GM21825 (cell line): ENCODE measurements around the gene TENM4.
"Not testable (repeated sequence)": the region's sequence is repeated elsewhere in the genome, so short reads cannot be mapped to it uniquely, and the experiment has no call there.

Source experiments
- ATAC-seq: cut with Tn5 transposase; IDR thresholded peaks from one replicate; pipeline ENCODE4 v1.9.1; 2021; ENCODE audit warnings: mild to moderate bottlenecking, moderate library complexity; ENCODE audit not compliant: unreplicated experiment

TENM4 gene

DNA sequence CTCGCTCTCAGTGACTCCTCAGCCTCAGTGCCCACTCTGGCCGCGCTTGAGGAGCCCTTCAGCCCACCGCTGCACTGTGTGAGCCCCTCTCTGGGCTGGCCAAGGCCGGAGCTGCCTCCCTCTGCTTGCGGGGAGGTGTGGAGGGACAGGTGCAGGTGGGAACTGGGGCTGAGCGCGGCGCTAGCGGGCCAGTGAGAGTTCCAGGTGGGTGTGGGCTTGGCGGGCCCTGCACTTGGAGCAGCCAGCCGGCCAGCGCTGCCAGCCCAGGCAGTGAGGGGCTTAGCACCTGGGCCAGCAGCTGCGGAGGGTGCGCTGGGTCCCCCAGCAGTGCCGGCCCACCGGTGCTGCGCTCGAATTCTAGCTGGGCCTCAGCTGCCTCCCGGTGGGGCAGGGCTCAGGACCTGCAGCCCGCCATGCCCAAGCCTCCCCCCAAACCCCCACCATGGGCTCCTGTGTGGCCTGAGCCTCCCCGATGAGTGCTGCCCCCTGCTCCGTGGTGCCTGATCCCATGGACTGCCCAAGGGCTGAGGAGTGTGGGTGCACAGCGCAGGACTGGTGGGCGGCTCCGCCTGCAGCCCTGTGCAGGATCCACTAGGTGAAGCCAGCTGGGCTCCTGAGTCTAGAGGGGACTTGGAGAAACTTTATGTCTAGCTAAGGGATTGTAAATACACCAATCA lies 802.0 kb downstream of the TENM4 start:
- no peak for ATAC-seq

- not testable (repeated sequence) for ATAC-seq
Observed at GRCh38 chr11:78637527-78637926, 803.3 kb downstream of the TENM4 start.

DNA sequence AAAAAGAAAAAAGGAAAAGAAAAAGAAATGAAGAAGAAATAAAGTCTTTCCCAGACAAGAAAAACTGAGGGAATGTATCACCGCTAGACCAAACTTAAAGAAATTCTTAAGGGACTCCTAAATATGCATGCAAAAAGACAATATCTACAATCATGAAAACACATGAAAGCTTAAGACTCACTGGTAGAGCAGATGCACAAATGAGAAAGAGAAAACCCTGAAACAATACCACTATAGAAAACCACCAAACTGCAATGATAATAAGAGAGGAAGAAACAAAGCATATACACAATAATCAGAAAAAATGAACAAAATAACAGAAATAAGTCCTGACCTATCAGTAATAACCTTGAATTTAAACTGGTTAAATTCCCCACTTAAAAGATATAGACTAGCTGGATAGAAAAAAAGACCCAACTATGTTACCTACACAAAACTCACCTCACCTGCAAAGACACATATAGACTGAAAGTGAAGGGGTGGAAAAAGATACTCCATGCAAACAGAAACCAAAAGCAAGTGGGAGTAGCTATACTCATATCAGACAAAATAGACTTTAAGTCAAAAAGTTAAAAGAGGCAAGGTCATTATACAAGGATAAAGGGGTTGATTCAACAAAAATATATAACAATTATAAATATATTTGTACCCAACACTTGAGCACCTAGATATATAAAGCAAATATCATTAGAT lies 804.9 kb downstream of the TENM4 start:
- ATAC-seq = no peak

DNA sequence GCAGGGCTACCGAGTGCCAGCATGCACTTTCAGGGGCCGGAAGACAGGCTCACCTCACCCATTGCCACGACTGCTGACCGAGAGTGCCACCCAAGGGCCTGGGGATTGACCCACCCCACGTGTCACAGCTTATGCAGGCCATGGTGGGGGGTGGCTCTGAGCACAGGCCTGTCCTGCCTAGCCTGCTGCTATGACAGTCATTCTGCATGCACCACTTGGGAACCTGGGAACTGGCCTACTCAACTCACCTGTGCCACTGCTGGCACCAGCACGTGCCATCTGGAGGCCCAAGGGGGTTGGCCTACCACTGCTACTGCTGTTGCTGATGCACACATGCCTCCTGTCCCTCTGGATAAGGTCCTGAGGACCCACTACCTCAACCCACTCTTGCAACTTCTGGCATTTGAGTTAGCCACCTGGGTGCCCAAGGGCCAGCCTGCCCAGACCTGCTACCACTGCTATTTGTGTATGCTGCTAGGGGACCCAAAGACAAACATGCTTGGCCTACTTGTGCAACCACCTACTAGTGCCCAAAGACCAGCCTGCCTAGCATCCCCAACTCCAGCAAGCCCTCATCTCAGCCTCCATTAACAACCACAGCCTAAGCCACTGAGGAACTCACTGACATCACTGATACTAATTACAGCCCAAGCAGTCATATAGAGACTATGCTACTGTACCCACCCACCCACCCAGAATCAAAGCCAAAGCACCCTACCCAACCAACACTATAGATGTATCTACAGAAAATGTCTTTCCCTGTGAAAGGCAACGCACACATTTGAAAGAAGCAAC lies 807.1 kb downstream of the TENM4 start:
- ATAC-seq = no peak

DNA sequence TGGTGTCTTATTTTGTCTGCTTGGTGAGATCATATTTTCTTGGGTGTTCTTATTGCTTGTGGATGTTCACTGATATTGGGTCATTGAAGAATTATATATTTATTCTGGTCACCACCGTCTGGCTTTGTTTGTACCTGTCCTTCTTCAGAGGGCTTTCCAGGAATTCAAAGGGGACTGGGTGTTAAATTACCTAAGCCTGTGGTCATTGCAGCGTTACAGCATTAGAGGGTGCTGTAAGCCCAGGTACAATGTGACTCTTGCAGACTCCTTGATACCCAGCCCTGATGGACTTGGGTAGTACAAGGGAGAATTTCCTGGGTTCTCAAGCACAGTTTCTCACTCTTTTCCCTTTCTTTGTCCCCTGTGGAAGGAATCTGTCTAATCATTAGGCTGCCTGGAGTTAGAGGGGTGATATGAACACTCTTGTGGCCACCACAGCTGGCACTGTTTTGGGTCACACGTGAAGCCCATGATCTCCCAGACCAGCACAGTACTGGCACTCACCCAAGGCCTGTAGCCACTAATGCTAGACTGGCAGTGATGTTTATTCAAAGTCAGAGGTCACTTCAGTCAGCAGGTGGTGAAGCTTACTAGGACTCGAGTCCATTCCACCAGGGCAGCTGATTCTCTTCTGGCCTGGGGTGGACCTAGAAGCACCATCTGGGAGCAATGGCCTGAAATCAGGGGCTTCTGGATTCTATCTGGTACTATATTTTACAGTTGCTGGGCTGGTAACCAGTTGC lies 810.1 kb downstream of the TENM4 start:
- ATAC-seq = no peak

GRCh38 chr11:78630155-78630554 lies 810.7 kb downstream of the TENM4 start:
- ATAC-seq = no peak

DNA sequence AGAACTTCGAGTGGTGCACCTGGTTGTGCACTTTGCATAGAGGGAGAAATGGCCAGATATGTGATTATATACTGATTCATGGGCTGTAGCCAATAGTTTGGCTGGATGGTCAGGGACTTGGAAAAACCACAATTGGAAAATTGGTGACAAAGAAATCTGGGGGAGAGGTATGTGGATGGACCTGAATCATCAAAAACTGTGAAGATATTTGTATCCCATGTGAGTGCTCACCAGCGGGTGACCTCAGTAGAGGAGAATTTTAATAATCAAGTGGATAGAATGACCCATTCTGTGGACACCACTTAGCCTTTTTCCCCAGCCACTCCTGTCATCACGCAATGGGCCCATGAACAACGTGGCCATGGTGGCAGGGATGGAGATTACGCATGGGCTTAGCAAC lies 818.2 kb downstream of the TENM4 start:
- ATAC-seq = no peak

GRCh38 chr11:78620159-78620558 lies 820.7 kb downstream of the TENM4 start:
- no peak for ATAC-seq

DNA sequence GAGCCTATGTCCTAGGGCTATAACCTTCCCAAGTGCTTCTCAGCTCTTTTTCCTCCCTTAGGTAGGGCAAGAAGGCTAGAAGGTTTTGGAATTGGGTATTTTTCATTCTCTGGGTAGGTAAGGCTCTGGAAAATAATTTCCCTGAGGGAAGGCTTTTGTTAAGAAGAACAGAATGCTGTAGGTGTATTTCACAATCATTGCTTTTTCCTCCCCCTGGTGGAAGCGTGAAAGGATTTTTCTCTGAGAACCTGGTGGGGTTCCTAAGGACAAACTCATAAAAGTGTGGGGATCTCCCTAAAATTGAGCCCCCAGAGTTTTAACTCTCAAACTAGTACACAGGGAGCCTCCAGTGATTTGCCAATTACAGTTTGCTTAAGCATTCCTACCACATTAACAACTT lies 825.1 kb downstream of the TENM4 start:
- ATAC-seq = no peak

DNA sequence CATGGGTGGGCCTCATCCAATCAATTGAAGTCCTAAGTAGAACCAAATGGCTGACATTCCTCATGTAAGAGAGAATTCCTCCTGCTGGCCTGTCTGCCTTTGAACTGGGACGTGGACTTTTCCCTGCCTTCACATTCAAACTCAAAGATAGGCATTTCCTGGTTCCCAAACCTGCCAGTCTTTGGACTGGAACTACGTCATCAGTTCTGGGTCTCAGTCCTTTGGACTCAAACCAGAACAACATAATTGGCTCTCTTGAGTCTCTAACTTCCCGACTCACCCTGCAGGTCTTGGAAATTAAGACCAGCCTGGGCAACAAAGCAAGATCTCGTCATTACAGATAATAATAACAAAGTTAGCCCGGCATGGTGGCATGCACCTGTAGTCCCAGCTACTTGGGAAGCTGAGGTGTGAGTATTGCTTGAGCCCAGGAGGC lies 827.4 kb downstream of the TENM4 start:
- ATAC-seq = no peak

DNA sequence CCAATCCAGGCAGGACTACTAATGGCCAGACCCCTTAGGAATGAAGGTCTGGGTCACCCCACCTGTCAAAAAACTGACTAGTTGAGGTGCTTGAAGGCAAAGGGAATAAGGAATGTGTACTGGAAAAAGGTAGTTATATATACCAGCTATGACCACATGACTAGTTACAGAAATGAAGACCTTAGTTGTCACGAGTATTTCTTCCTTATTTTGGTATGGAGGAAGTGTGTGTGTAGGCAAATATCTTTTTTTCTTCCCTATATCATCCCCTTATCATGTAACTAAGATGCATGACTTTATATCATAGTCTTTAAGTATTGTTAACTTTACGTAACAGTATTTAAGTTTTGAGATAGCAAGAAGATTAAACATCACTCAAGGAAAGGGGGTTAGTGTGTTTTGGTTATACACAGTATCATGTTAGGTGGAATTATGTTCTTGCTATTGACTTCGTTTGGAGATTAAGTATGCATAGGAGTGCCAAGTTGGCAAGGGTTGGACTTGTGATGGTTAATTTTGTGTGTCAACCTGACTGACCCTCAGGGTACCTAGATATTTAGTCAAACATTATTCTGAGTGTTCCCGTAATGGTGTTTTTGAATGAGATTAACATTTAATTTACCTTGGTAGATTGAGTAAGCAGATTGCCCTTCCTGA lies 828.0 kb downstream of the TENM4 start:
- no peak for ATAC-seq

DNA sequence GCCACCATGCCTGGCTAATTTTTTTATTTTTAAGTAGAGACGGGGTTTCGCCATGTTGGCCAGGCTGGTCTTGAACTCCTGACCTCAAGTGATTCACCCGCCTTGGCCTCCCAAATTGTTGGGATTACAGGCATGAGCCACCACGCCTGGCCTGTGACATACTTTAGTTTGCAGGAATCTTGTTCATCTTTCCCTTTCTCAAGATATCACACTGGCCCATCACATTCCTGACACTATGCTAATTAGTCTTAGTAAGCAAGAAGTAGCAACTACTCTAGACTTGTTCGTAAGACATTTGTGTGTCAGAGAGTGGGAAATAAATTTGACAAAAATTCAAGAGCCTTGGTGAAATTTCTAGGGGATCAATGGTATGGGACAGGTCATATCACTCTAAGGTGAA lies 831.5 kb downstream of the TENM4 start:
- not testable (repeated sequence) for ATAC-seq

DNA sequence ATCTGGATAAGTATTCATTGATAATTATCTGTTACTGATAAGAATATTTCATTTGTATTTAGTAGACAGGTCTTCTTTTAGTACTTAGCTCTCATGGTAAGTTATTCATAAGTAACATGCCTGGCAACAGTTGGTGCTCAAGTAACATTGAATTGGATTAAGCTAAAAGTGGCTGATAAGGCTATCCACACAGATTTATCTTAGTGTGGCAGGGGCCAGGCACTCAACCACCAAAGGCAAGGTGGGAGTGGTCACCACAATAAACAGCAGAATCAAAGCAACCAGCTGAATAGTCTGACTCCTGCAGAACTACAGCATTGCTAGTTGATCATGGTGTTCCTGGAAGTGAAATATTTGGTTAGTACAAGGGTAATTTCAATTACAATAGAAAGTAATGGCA lies 833.1 kb downstream of the TENM4 start:
- no peak for ATAC-seq

GRCh38 chr11:78606667-78607066 lies 834.2 kb downstream of the TENM4 start:
- no peak for ATAC-seq

DNA sequence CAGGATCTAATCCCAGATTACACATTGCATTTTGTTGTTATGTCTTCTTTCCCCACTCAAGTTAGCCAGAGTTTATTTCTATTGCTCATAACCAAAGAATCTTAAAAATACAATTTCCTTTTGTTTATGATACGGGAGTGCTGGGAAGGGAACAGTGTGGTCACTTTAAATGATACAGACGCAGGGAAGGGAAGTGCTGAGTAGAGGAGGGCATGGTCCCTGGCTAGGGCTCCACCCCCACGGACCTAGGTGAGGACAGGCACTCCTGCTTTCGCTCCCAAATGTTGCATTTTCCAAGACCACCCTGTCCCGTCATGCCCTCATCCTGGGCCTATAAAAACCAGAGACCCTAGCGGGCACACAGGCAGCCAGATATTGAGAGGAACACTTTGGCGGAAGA lies 835.5 kb downstream of the TENM4 start:
- ATAC-seq = no peak

DNA sequence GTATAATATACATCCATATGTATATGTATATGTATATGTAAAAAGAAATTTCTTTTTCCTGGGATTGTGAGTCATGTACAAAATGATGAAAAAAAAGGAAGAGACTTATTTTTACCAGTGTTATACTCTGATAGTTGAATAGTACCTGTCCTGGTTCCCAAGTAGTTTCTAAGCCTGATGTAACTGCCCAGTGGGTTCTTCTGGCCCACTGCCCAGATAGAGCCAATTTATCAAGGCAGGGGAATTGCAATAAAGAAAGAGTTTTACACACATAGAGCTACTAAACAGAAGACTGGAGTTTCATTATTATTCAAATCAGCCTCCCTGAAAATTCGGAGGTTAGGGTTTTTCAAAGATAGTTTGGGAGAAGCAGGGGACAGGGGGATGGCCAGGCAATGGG lies 837.0 kb downstream of the TENM4 start:
- no peak for ATAC-seq
